ENCODE results near the gene SLC7A8.

GRCh38 chr14:23110579-23111365, 72.7 kb downstream of the SLC7A8 start:
- TF ChIP-seq CTCF (conservative IDR thresholded peaks at IDR 0.05 in 1 of 2, IDR thresholded peaks at IDR 0.05 in 1 of 2; ENCODE audit: low read depth in 1 of 2, low read length in 2 of 2) (no peak), EZH2 (IDR thresholded peaks at IDR 0.05; ENCODE audit: low read length, missing control alignments) (no peak)
